Measurements from ENCODE around the gene EOGT.

EOGT gene

DNA sequence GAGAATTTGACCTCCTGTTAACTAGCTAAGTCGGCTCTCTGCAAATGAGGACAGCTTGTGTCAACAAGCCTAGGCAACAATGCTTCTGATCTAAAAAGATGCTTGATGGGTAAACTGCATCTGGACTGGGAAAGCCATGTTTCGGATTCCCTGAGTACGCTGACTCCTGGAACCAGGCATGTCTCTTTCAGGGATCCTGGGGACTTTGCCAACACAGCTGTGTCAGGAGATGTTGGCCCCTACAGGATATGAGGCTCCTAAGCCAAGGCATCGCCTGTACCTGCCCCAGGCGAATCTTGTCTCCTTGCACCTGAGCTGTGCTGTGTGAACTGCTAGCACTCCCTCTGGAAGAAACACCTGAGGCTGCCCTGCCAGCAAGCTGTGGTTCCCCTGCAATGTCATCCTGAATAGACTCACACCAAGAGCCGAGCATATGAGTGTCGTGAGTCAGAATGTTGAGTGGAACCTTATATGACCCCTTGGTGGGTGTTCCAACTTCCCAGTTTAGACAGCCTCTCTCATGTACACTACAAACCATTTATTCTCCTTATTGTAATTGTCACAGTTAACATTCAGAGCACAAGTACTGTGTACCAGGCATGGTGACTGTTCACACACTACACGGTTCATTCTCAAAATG, 17.0 kb downstream of the EOGT start:
- no peaks in the 10 kb centered on the region for H3K27me3 ChIP-seq (ENCODE audit: insufficient read depth, poor library complexity, severe bottlenecking)
- TF ChIP-seq CTCF (IDR thresholded peaks at IDR 0.05; ENCODE audit: poor library complexity, severe bottlenecking), result no peak
- no peaks in the 10 kb centered on the region for H3K9me3 ChIP-seq (ENCODE audit: severe bottlenecking)
- peak; percentile 72 for ATAC-seq (ENCODE audit: low read depth)
- DNase-seq (ENCODE audit: low spot score), result no peak
- H3K4me3 ChIP-seq (ENCODE audit: severe bottlenecking), result no peak overlapping the region
- no peak overlapping the region for H3K27ac ChIP-seq (ENCODE audit: poor library complexity, severe bottlenecking)
- peaks cover 4% of the 10 kb centered on the region for H3K4me1 ChIP-seq (ENCODE audit: insufficient read depth, poor library complexity, severe bottlenecking)
- peaks cover 78% of the 10 kb centered on the region for H3K36me3 ChIP-seq (ENCODE audit: low read depth)

- no peak overlapping the region for H3K27ac ChIP-seq (ENCODE audit: poor library complexity, severe bottlenecking)
- H3K27me3 ChIP-seq (ENCODE audit: insufficient read depth, poor library complexity, severe bottlenecking), result no peaks in the 10 kb centered on the region
- no peak overlapping the region for H3K4me3 ChIP-seq (ENCODE audit: severe bottlenecking)
- H3K9me3 ChIP-seq (ENCODE audit: severe bottlenecking), result no peaks in the 10 kb centered on the region
- DNase-seq (ENCODE audit: low spot score) (no peak), ATAC-seq (ENCODE audit: low read depth) (no peak)
- H3K4me1 ChIP-seq (ENCODE audit: insufficient read depth, poor library complexity, severe bottlenecking), result no peaks in the 10 kb centered on the region
- no peak for TF ChIP-seq CTCF (IDR thresholded peaks at IDR 0.05; ENCODE audit: poor library complexity, severe bottlenecking)
- peaks cover 72% of the 10 kb centered on the region for H3K36me3 ChIP-seq (ENCODE audit: low read depth)
These were observed 24.7 kb downstream of the EOGT start for GRCh38 chr3:68988740-68989139.

DNA sequence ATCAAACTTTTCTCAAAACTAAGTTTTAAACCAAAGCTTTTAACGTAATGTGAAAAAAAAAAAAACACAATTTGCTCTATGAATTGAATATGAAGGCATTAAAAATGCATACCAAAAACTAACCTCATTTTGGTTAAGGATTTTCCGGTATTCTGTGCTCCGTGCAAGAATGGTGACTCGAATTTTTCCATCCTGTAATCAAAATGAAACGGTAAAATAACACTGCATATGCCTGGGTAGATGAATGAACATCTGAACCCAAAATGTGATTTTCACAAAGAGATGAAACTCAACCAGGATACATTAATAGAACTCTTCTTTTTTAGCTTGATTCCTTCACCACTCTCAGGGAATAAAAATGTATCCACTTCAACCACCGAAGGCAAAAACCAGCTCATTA, 26.2 kb downstream of the EOGT start:
- no peak overlapping the region for H3K27ac ChIP-seq (ENCODE audit: poor library complexity, severe bottlenecking)
- no peaks in the 10 kb centered on the region for H3K27me3 ChIP-seq (ENCODE audit: insufficient read depth, poor library complexity, severe bottlenecking)
- TF ChIP-seq CTCF (IDR thresholded peaks at IDR 0.05; ENCODE audit: poor library complexity, severe bottlenecking), result no peak
- no peak for DNase-seq (ENCODE audit: low spot score)
- H3K9me3 ChIP-seq (ENCODE audit: severe bottlenecking), result no peaks in the 10 kb centered on the region
- no peak overlapping the region for H3K4me3 ChIP-seq (ENCODE audit: severe bottlenecking)
- no peaks in the 10 kb centered on the region for H3K4me1 ChIP-seq (ENCODE audit: insufficient read depth, poor library complexity, severe bottlenecking)
- H3K36me3 ChIP-seq (ENCODE audit: low read depth), result peaks cover 80% of the 10 kb centered on the region
- ATAC-seq (ENCODE audit: low read depth), result no peak

DNA sequence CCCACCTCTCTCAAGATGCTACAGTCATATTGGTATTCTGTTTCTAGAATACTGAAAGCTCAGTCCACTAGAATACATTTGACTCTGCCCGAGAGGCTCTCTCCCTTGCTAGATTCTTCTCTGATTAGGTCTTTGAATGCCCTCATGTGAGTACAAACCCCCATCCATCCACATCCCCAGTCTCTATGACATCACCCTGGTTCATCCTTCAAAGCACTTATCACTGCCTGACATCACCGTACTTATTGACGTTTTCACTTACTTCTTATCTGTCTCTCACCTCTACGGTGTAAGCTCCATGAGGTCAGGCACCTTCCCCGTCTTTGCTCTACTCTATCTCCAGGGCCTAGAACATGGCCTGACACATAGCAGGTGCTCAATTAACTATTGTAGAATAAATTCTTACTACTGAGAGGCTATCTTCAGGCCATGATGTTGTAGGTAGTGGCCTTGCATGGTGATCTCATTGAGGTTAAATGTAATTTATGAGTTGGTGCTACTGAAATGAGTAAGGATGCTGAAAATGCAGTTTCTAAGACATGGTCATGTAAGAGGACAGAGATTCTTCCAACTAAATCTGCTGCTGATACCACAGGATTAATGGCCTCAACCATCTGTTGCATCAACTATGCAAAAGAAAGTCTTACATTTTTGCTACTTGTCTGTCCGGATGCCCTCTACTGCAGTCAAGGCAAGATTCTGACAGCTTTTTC, 26.8 kb downstream of the EOGT start:
- DNase-seq (ENCODE audit: low spot score) (no peak), ATAC-seq (ENCODE audit: low read depth) (no peak)
- no peak overlapping the region for H3K4me3 ChIP-seq (ENCODE audit: severe bottlenecking)
- no peaks in the 10 kb centered on the region for H3K9me3 ChIP-seq (ENCODE audit: severe bottlenecking)
- no peak overlapping the region for H3K27ac ChIP-seq (ENCODE audit: poor library complexity, severe bottlenecking)
- H3K4me1 ChIP-seq (ENCODE audit: insufficient read depth, poor library complexity, severe bottlenecking), result no peaks in the 10 kb centered on the region
- TF ChIP-seq CTCF (IDR thresholded peaks at IDR 0.05; ENCODE audit: poor library complexity, severe bottlenecking), result no peak
- H3K27me3 ChIP-seq (ENCODE audit: insufficient read depth, poor library complexity, severe bottlenecking), result no peaks in the 10 kb centered on the region
- H3K36me3 ChIP-seq (ENCODE audit: low read depth), result peaks cover 87% of the 10 kb centered on the region

Data from RWPE2 (cell line).